HL-60/S4 treated with phorbol 12-myristate 13-acetate at 8.2 ng/mL for 4 days and 3 days (cell line): Measurements from ENCODE around the gene ADPRH.

ENCODE experiments used
- in situ Hi-C: fragments of 300-500 bp; cut with MboI; formaldehyde crosslinking; loops from 2 replicates; pipeline ENCODE4 v1.15.0; 2022; ENCODE audit warnings: low sequenced_read_pairs

ADPRH gene

GRCh38 chr3:119595639-119596334, 16.5 kb downstream of the ADPRH start:
- in situ Hi-C loops = no loop called here

- in situ Hi-C loops = no loop called here
These were observed 17.1 kb downstream of the ADPRH start for GRCh38 chr3:119596398-119596797.

DNA sequence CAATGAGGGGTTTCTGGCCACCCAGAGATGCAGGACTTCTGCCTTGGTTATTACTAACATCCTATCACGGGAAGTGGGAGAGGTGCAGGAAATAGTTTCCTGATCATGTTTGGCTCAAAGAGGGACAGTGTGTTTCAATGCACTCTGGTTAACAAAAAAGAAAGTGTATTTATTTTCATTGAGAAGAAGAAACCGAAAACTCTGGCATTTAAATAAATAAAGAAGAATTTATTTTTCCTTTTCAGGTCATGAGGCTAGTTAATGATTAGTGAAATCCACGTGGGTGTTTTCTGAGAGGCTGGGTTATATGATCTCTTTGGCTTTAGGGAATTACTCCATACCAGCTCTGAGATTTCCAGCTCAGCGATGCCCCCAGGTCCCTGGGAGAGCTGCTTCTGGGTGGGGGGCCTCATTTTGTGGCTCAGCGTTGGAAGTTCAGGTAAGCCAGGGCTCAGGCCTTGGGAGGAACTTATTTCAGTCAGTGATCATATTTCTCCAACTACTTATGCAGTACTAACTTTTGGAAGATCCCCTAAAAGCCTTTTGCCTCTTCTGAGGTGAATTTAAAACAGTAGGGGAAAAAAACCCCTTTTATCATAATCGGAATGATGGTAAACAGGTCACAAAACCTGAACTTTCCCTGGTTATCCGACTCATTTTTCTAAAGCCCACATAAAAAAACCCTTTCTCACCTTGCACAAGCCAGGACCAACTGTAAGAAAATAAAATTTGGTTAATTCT, 18.4 kb downstream of the ADPRH start, which contains the start of gene PLA1A:
PLA1A (plus strand) TSS at position 338 of the 741 bp plus-strand sequence; CDS start at position 367, 29 bp downstream.
- in situ Hi-C loops = no loop called here

GRCh38 chr3:119598410-119599098, 19.3 kb downstream of the ADPRH start:
- in situ Hi-C loops = no loop called here

- in situ Hi-C loops = no loop called here
These were observed 20.4 kb downstream of the ADPRH start for GRCh38 chr3:119599558-119600174.

DNA sequence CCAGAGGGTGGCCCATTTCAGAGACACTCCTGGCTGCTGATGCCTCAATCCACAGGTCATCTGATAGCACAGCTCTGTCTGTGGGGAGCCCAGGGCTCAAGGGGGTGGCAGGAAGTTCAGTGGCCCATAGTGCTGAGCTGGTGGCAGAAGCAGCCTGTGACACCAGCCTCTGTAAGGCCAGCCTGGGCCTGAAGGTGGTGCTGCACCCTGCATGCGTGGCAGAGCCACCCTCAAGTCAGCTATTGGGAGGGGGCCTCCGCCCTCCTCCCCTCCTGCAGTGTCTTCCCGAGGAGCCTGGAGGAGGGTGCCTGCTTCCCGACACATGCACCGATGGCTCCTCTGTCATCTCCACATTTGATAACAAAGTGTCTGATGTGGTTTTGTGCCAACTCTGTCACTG, 21.4 kb downstream of the ADPRH start:
- in situ Hi-C loops = no loop called here

DNA sequence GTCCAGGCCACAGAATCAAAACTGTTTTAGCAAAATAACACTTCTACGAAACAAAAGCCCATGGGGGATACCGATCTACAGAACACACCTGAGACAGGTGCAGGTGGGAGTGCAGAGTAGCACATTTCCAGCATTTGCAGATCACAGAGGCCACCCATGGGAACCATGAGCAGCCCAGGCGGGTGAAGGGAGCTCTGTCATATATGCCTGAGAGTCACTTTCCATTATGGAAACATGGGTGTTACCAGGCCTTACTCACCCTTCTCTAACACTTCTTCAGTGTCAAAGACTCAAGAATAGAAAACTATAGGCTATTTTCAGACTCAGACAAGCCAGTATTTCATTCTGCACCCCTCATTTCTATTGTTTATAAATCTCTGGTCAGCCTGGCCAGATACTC, 21.9 kb downstream of the ADPRH start:
- in situ Hi-C loops = no loop called here

DNA sequence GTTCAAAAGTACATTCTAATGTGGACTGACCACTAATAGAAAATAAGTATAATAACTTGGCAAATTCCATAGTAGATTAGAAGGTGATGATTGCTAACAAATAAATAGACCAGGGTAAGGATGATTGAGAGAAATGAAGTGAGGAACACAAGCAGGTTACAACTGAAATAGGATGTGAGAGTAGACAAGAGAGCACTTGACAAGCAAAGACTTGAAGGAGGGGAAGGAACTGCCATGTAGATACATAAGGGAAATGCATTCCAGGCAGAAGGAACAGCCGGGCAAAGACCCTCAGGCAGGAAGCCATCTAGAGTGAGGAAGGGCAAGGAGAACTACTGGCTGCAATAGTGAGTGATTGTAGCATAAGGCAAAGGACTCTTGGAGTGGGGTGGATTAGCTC, 23.4 kb downstream of the ADPRH start:
- in situ Hi-C loops = no loop called here

DNA sequence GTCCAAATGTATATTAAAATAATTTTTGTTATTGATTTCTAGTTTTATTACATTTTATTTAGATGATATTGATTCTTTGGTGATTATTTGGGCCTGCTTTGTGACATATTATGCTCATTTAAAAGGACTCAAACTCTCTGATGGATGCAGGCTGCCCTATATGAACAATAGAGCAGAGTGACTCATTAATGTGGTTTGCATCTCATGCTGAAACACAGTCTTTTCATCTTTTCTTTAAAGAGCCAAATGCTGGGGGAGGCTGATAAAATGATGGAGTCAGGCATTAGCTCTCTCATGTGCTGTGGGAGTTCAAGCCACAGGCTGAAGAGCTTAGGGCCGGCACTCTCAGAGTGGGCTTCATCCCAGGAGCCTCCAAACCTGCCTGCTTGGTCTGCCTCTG, 25.6 kb downstream of the ADPRH start:
- in situ Hi-C loops = no loop called here

DNA sequence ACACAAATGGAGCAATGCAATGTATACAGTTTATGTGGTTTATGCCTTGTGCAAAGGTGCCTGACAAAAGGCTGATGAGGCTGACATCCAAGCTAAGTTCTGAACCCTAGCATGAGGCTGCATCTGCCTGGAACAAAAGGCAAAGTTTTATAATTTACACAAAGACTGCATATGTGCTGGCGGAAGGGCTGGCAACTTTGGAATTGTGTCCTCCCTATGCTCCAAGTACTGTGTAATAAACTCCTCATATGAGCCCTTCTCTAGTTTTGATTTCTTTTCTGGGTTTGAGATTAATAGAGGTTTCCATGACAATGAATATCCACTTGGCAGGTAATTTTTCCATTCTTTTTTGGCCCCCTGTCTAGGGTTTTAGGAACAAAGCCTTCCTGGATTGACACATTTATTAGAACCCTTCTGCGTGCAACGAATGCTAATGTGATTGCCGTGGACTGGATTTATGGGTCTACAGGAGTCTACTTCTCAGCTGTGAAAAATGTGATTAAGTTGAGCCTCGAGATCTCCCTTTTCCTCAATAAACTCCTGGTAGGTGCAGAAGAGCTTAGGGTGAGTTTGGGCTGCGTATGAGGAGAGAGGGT, 29.2 kb downstream of the ADPRH start:
- in situ Hi-C loops = no loop called here

- in situ Hi-C loops = no loop called here
These were observed 30.0 kb downstream of the ADPRH start for GRCh38 chr3:119609301-119609700.

DNA sequence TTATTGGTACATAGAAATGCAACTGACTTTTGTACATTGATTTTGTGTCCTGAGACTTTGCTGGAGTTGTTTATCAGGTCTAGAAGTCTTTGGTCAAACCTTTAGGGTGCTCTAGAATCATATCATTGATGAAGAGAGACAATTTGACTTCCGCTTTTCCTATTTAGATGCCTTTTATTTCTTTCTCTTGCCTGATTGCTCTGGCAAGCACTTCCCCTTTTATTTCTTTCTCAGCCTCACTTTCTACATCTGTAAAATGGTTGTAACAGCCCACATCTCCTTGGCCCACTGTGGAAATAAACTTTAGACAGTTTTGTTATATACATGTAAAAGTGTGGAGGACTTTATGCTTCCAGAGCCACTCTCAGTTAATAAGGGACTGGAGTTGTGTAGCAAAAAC, 32.4 kb downstream of the ADPRH start:
- in situ Hi-C loops = no loop called here

DNA sequence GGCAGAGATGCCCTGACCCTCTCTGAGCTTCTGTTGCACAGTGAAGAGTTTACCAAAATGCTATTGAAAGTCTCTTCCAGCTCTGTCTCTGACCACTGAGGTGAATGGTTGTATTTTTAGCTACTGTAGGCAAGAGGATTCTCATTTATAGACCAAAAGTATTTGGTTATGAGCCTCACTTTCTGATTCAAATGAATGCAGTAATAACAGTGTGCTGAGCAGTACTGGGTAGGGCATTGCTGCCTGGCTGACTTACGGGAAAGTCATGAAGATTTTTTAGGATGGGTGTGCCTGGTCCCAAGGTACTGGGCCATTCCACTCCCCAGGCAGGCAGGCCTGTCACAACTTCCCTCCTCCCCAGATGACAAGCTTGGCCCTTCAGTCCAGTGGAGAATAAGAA, 33.9 kb downstream of the ADPRH start:
- in situ Hi-C loops = no loop called here

DNA sequence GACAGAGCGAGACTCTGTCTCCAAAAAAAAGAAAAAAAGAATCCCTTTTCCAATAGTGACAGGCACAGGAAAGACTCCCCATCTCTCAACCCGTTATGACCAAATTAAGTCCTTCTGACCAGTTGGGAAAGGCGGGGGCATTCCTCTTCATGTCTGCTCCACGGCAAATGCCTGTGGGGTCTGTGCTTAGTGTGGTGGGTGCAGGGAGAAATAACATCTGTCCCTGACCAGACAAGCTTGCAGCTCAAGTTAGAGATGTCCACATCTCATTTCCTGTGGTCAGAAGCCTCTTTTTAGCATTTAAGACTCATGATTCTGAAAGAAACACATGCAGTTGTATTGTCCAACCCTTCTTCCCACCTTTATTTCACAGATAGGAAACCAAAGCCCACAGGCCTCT, 34.6 kb downstream of the ADPRH start:
- in situ Hi-C loops = no loop called here

- in situ Hi-C loops = no loop called here
These were observed 36.8 kb downstream of the ADPRH start for GRCh38 chr3:119616056-119616455.

DNA sequence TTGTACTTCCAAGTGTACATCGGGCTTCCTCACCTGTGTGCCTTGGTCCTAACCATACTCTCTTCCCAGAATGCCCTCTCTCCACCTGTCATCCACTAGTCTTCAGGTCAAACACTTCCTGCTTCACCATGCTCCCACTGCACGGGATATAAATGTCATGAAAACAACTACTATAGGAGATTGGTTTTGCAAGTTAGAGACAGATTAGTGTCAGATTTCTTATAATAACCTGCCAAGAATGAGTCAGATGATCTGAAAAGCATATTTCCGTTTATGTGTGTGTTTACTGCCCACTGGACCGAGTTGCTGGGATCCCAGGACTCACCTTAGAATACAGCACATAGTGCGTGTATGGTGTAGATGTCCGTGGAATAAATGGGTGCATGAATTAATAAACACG, 39.8 kb downstream of the ADPRH start:
- in situ Hi-C loops = no loop called here

DNA sequence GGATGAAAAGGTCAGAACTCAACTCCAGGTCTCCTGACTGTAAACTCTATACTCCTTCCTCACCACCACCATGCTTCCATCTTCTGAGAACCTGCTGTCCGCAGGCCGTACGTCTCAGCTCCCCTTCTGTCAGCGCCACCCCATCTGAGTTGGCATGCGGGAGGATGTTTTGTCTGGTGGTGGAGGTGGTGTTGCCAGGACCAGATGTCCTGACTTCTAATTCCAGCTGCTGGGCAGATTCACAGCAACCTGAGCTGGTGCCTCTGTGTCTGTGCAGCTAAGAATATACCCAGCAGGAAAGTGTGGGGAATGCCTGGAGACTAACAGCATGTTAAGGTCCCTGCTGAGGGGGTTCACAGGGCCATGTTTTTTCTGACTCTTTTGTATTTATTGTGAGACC, 41.6 kb downstream of the ADPRH start:
- in situ Hi-C loops = no loop called here

DNA sequence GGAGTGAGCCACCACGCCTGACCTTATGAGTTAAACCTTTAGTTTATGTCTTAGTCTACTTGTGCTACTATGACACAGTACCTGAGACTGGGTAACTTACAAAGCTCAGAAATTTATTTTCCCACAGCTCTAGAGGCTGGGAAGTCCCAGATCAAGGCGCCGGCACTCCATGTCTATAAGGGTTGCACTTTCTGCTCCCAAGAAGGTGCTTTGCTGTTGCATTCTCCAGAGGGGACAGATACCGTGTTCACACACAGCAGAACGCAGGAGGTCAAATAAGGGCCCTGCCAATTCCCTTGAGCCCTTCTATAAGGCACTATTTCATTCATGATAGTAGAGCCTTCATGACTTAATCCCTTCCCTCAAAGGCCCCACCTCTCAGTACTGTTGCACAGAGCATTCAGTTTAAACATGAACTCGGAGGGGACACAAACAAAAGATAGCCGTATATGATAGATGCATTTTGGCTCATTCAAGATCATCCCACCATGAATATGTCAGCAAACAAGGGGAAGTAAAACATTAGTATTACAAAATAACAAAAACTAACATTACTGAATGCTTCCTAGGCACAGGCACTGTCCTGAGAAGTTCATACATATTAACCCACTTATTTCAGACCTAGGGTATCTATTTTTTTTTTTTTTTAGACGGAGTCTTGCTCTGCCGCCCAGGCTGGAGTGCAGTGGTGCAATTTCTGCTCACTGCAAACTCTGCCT, 44.9 kb downstream of the ADPRH start:
- in situ Hi-C loops = no loop called here

DNA sequence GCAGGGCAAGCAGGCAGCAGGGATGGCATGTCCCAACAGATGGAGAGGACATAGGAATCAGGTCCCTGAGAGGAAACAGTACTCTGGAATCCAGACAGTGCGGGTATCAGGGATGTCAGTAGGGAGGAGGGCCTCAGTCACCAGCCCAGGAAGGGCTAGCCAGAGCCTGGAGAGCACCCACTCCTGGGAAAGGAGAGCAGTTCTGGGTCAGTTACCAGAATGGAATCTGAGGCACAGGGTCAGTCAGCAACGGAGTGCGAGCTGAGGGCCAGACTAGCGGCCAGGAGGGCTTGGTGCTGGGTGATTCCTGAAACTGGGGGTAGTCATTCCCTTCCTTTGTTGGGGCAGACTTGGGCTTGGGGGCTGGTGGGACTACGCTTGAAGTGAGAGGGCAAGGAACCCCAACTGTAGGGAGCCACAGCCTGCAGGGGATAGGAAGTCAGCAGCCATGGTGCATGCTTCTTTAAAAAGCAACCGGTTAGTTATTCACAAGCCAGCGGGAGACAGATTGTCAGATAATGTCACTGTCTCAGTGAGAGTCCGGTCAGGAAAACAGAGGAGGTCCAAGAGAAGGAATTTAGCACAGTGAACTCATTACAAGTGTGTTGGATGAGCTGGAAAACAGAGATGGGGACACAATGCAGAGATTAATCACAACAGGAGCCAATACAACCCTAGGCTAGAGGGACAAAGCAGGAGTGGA, 46.3 kb downstream of the ADPRH start:
- in situ Hi-C loops = no loop called here

DNA sequence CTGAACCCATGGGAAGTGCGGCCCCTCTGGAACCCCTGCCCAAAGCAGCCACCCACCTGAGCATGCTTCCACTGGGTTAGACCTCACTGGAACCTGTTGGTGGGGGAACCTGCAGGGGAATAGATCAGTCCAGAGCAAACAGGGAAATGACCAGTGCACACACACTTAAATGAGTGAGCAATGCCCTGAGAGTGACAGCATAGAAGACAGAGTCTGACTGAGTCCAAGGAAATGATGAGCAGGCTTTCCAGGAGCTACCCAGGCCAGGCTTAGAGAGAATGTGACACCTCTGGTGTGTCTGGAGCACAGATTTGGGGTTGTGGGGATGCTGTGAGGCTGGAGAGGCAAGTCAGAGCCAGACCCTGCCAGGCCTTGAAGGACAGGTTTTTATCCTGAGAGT, 46.9 kb downstream of the ADPRH start:
- in situ Hi-C loops = no loop called here
